Measurements from ENCODE around the gene ELAVL1. TPM values are rescaled to one million over a fixed set of nuclear protein-coding genes. Genes with fewer than 3 reads are reported as not detected.

The ELAVL1 gene
- total RNA-seq, 2 donors from 2014 or later = 90.5 to 115 TPM

DNA sequence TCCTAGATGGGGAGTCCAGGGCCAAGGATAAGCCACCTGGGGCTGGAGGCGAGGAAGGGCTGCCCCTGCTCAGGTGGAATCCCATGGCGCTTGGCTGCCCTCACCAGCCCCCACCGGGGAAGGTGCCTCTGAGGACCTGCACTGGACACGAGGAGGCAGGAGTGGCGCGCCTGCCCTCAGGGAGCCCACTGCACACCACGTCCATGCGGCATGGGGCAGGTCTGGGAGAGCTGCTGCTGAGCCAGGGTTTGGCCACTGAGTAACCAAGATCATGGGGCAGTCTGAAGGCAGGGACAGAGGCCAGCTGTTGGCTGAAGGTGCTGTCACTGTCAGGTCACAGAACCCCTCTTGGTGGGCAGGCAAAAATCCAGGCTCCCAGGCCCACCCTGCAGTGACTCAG, 25.9 kb downstream of the ELAVL1 start:
- H3K27ac Mint-ChIP-seq = no peak overlapping the region
- H3K27me3 Mint-ChIP-seq (ENCODE audit: low read depth) = no peaks in the 10 kb centered on the region
- no peaks in the 10 kb centered on the region for H3K9me3 Mint-ChIP-seq
- no peak overlapping the region for H3K4me3 Mint-ChIP-seq
- no peaks in the 10 kb centered on the region for H3K4me1 Mint-ChIP-seq (ENCODE audit: low read depth)
- peaks cover 0 to 4% of the 10 kb centered on the region in 2 donors for H3K36me3 Mint-ChIP-seq (ENCODE audit: insufficient read depth in 2 of 2)
- DNase-seq = no peak
- ATAC-seq (replicated peaks in 1 of 2) = no peak

DNA sequence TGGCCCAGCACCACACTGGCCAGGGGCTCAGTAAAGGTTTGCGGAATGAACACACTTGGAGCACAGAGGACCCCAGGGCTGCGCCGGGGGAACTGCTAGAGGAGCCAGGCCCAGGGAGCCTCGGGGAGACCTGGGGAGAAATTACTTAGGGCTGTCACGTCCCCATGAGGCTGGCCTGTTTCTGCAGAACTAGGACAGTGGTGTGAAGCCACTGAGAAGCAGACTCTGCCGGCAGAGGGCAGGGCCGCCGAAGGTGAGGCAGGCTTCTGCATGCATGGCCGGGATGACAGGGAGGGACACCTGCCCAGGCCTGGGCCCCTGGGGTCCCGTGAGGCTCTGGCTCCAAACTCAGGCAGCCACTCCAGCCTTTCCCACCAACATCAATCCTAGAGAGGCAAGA, 26.4 kb downstream of the ELAVL1 start:
- Mint-ChIP-seq H3K27ac (no peak overlapping the region), H3K36me3 (ENCODE audit: insufficient read depth in 2 of 2) (peaks cover 0 to 6% of the 10 kb centered on the region in 2 donors), H3K4me1 (ENCODE audit: low read depth) (no peaks in the 10 kb centered on the region), H3K4me3 (no peak overlapping the region), H3K9me3 (no peaks in the 10 kb centered on the region), H3K27me3 (ENCODE audit: low read depth) (no peaks in the 10 kb centered on the region)
- no peak for ATAC-seq (replicated peaks in 1 of 2)
- DNase-seq = no peak

DNA sequence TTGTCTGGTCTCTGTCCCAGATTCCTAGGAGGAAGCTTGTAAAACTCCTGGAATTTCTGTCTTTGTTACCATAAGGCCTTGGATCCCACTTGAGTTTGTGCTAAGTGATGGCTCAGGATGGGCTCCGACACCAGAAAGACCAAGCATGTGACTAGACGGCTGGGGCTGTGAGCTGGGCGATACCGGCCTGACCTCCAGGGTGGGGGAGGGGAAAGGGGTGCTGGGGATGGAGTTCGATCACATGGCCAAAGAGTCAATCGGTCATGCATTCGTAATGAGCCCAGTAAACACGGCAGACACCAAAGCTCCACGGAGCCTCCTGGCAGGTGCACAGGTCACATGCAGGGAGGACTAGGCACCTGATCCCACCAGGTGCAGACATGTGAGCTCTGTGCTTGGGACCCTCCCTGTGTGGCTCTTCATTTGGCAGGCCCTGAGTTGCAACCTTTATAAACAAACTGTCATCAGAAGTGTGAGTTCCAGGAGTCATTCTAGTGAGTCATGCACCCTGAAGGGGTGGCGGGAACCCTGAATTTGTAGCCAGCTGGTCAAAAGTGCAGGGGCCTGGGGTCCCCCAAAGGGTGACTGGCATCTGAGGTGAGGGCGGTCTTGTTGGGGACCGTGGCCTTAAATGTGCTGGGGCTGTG, 27.1 kb downstream of the ELAVL1 start:
- Mint-ChIP-seq H3K27me3 (ENCODE audit: low read depth) (no peaks in the 10 kb centered on the region), H3K9me3 (no peaks in the 10 kb centered on the region), H3K27ac (no peak overlapping the region), H3K36me3 (ENCODE audit: insufficient read depth in 2 of 2) (peaks cover 0 to 10% of the 10 kb centered on the region in 2 donors), H3K4me3 (no peak overlapping the region), H3K4me1 (ENCODE audit: low read depth) (no peaks in the 10 kb centered on the region)
- ATAC-seq (replicated peaks in 1 of 2) = no peak
- no peak for DNase-seq

DNA sequence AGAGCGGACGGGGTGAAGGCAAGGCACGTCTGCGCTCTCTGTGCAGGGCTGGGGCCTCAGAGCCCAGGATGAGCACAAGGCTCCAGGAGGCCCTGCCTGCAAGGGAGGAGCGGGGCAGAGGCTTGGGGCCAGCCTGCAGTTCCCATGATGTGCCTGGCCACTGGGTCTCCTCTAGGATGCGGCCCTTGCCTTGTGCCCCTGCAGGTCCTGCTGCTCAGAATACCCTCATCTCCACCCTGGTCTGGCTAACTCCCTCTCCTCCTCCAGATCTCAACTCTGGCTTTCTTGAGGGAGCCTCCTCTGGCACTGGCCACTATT, 27.8 kb downstream of the ELAVL1 start:
- no peak overlapping the region for H3K27ac Mint-ChIP-seq
- ATAC-seq (replicated peaks in 1 of 2) (no peak), DNase-seq (no peak)
- H3K4me3 Mint-ChIP-seq = no peak overlapping the region
- no peaks in the 10 kb centered on the region for H3K9me3 Mint-ChIP-seq
- no peaks in the 10 kb centered on the region for H3K4me1 Mint-ChIP-seq (ENCODE audit: low read depth)
- no peaks in the 10 kb centered on the region for H3K27me3 Mint-ChIP-seq (ENCODE audit: low read depth)
- H3K36me3 Mint-ChIP-seq (ENCODE audit: insufficient read depth in 2 of 2) = peaks cover 0 to 10% of the 10 kb centered on the region in 2 donors

DNA sequence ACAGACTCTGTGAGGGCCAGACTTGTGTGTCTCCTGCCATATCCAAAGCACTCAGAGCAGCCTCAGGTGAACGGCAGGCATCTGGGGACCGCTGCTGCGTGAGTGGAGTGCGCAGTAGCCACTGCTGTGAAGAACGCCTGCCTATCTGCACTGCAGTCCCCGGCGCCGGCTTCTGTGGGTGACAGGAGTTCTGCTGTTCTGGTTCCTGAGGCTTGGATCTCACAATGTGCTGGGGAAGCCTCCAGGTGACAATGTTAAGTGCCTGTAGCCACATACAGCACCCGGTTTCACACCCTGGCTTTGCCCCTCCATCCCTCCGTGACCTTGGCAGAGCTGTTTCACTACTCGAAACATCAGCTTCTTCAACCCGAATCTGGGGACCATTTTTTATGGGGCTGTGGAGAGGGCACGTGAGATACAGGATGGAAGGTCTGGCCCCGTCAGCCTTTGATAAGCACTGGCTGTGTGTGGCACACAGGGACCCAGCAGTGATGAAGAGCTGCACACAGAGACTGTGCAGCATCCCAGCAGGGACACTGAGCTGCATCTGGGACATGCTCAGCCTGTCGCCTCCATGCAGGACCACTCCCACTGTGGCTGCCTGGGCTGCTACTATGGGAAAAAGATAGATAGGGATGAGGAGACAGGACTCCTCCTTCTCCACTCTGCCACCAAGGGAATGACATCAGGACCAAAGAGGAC, 28.3 kb downstream of the ELAVL1 start:
- Mint-ChIP-seq H3K27ac (no peak overlapping the region), H3K27me3 (ENCODE audit: low read depth) (no peaks in the 10 kb centered on the region), H3K4me3 (no peak overlapping the region), H3K9me3 (no peaks in the 10 kb centered on the region), H3K4me1 (ENCODE audit: low read depth) (no peaks in the 10 kb centered on the region), H3K36me3 (ENCODE audit: insufficient read depth in 2 of 2) (peaks cover 0 to 10% of the 10 kb centered on the region in 2 donors)
- no peak for ATAC-seq (replicated peaks in 1 of 2)
- no peak for DNase-seq

DNA sequence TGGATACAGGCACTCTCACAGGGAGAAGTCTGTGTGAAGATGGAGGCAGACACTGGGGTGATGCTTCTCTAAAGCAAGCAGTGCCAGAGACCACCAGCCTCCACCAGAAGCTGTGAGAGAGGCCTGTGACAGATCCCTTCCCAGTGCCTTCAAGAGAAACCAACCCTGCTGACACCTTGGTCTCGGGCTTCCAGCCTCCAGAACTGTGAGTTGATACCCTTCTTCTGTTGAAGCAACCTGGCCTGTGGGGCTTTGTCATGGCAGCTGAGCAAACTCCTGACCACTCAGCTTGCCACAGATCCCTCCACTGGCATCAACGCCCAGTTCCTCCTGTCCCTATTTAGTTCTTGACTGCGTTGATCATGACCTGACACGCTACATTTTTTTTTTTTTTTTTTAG, 29.0 kb downstream of the ELAVL1 start:
- Mint-ChIP-seq H3K27ac (no peak overlapping the region), H3K9me3 (no peaks in the 10 kb centered on the region), H3K36me3 (ENCODE audit: insufficient read depth in 2 of 2) (peaks cover 0 to 10% of the 10 kb centered on the region in 2 donors), H3K4me1 (ENCODE audit: low read depth) (no peaks in the 10 kb centered on the region), H3K27me3 (ENCODE audit: low read depth) (no peaks in the 10 kb centered on the region), H3K4me3 (no peak overlapping the region)
- ATAC-seq (replicated peaks in 1 of 2) (no peak), DNase-seq (no peak)

DNA sequence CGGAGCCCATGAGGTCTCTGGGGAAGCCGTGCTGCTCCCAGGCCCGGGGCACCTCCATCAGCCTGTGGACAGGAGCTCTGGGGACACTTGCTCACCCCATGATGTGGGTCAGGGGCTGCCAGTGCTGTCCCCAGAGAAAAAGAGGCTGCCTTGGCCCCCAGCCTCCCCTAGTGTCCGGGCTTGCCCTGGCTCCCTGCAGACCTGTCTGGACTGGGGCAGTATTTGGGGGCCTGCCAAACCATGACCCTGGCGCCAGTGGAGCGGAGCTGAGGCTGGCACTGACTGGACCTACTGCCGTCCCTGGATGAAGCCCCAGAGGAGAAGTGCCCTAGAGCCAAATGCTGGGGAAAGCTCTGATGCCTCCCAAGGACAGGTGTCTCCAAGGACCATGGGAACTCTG, 30.4 kb downstream of the ELAVL1 start:
- no peak overlapping the region for H3K4me3 Mint-ChIP-seq
- peaks cover 0 to 10% of the 10 kb centered on the region in 2 donors for H3K36me3 Mint-ChIP-seq (ENCODE audit: insufficient read depth in 2 of 2)
- H3K27ac Mint-ChIP-seq = no peak overlapping the region
- no peaks in the 10 kb centered on the region for H3K4me1 Mint-ChIP-seq (ENCODE audit: low read depth)
- no peaks in the 10 kb centered on the region for H3K9me3 Mint-ChIP-seq
- ATAC-seq (replicated peaks in 1 of 2) = no peak
- no peaks in the 10 kb centered on the region for H3K27me3 Mint-ChIP-seq (ENCODE audit: low read depth)
- no peak for DNase-seq

DNA sequence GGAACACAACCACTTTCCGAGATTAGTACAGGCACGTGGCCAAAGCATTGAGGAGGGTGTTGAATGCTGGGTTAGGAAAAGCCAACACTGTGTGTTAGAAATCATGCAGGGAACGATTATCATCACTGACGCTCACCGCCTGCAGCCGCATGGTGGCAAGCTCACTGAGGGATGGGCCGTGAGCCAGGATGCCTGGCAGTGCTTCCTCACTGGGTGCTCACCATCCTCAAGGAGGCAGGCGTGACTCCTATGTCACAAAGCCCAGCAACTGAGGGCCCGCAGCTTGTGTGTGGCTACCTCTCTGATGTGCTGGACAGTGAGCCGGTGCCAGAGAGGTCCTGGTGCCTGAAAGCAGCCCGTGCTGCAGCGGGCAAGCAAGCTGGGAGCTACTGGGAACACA, 31.6 kb downstream of the ELAVL1 start:
- H3K4me1 Mint-ChIP-seq (ENCODE audit: low read depth) = no peaks in the 10 kb centered on the region
- H3K9me3 Mint-ChIP-seq = no peaks in the 10 kb centered on the region
- peaks cover 0 to 10% of the 10 kb centered on the region in 2 donors for H3K36me3 Mint-ChIP-seq (ENCODE audit: insufficient read depth in 2 of 2)
- no peak for ATAC-seq (replicated peaks in 1 of 2)
- H3K27ac Mint-ChIP-seq = no peak overlapping the region
- no peak overlapping the region for H3K4me3 Mint-ChIP-seq
- DNase-seq = no peak
- H3K27me3 Mint-ChIP-seq (ENCODE audit: low read depth) = no peaks in the 10 kb centered on the region

DNA sequence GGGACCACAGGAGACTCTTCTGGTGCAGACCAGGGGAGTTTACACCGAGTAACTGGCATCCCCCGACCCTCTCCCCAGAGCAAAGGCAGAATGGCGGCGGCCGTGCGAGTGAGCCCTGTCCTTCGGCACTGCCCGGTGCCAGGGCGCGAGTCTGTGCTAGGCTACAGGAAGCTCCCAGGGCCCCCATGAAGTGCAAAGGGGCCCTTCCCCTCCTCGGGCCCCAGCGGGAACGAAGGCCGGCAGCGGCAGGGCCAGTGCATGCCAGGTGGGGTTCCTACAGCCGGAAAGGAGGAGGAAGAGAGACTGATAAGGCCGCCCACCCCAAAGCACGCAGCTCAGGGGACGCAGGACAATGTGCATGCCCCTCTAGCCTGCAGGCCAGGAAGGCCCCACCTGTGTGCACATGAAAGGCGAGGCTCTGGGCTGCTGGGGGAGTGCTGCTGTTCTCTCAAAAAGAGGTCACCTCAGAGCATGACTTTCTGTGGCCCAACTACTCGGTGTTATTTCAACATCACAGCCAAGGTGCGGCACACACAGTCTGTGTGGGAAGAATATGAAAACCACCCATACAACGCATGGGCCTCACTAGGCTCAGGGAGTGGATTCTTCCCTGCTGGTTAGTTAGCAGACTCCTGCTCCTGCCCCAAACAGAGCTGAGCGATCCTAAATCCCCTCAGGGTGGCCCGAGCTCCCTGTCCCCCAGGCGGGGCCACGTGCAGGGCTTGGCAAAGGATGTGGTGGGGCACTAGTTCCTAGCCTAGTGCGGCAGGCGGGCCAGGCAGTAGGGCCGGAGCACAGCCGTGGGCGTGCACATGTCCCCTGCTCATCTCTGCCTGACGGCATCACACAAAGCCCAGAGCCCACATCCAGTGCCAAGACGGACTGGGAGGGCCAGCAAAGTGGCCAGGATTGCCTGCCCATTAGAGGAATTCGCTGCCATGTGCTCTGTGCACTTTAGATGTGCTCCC, 33.6 kb downstream of the ELAVL1 start:
- no peak for ATAC-seq (replicated peaks in 1 of 2)
- Mint-ChIP-seq H3K27me3 (ENCODE audit: low read depth) (no peaks in the 10 kb centered on the region), H3K27ac (no peak overlapping the region), H3K4me1 (ENCODE audit: low read depth) (no peaks in the 10 kb centered on the region), H3K9me3 (no peaks in the 10 kb centered on the region), H3K36me3 (ENCODE audit: insufficient read depth in 2 of 2) (peaks cover 0 to 10% of the 10 kb centered on the region in 2 donors), H3K4me3 (no peak overlapping the region)
- DNase-seq = no peak

DNA sequence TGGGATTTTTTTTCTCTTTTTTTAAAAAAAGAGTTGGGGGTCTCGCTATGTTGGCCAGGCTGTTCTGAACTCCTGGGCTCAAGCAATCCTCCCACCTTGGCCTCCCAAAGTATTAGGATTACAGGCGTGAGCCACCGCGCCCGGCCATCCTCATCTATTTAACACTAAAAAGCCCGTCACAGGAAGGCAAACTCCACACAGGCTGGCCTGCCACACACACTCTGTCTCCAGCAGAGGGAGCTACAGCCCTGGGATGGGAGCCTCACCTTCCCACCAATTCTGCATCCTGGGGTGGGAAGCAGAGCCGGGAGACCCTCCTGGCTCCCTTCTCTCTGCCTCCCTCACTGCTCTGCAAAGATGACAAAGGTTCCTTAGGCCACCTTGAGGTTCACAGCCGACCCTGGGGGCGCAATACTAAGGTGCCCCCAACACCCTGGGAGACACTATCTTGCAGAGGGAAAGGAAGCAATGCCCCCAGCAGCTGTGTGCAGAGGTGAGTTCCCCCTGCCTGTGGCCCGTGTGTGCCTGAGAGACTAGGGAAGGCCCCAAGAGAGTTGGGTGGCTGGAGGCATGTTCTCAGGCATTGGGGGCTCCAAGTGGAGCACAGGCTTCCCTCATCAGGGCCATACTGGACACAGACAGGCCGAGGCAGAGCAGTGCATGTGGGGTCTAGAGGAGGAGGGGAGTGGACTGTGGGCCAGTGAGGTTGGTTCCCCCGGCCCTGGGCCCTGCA, 34.6 kb downstream of the ELAVL1 start:
- peak in 1 of 2 donors; percentile 34 for ATAC-seq (replicated peaks in 1 of 2)

DNA sequence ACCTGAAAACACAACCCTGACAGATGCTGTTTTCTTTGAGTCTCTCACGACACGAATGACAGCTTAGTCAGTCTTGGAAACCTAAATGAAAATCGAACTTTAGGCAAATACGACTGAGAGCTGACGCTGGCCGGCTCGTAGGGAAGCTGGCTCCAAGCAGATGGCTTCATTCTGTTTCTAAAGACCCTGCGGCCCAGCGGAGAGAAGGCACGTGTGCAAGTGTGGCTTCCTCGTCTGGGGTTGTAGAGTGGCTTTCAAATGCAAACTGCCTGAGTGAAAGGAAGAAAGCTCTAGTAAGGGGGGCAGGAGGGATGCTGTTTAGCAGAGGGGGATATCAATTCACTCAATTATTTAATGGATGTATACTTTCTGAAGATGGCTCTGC, 35.9 kb downstream of the ELAVL1 start:
- DNase-seq = no peak
- ATAC-seq (replicated peaks in 1 of 2) = no peak
- Mint-ChIP-seq H3K27me3 (ENCODE audit: low read depth) (no peaks in the 10 kb centered on the region), H3K9me3 (no peaks in the 10 kb centered on the region), H3K4me1 (ENCODE audit: low read depth) (no peaks in the 10 kb centered on the region), H3K36me3 (ENCODE audit: insufficient read depth in 2 of 2) (peaks cover 3 to 11% of the 10 kb centered on the region in 2 donors), H3K4me3 (no peak overlapping the region), H3K27ac (no peak overlapping the region)

More for the DNA sequence above, 34.6 kb downstream of the ELAVL1 start:
- peak; percentile 14 to 29 for DNase-seq
- Mint-ChIP-seq H3K36me3 (ENCODE audit: insufficient read depth in 2 of 2) (peaks cover 3 to 13% of the 10 kb centered on the region in 2 donors), H3K9me3 (no peaks in the 10 kb centered on the region), H3K4me3 (no peak overlapping the region), H3K27me3 (ENCODE audit: low read depth) (no peaks in the 10 kb centered on the region), H3K27ac (no peak overlapping the region), H3K4me1 (ENCODE audit: low read depth) (no peaks in the 10 kb centered on the region)

DNA sequence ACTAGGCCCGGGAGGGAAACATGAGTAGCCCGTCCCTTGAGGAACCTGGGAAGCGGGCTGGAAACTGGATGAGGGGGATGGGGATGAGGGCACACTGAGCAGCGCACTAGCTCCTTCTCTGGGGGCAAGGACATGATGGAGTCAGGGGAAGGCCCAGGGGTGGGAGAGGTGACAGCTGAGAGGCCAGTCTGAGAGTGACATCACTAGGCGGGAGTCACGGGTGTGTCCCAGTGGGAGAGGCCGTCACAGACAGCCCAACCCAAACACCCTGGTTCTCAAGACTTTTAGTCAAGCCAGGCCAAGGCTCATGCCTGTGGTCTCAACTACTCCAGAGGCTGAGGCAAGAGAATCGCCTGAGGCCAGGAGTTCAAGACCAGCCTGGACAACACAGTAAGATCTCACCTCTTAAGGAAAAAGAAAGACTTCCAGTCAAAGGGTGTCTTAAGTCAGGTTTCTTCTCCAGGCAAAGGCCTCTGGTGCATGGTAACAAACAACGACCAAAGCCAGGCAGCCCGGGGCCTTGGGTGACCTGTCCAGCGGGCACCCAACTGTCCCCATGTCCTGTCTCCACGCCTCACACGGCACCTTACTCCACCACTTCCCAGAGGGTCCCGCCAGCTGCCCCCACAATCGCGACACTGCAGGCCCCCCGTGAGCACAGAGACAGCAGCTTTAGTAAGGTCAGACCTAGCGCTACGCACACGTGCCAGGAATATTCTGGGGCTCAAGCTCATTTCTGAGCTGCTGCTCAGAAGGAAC, 36.5 kb downstream of the ELAVL1 start:
- no peak for DNase-seq
- H3K9me3 Mint-ChIP-seq = no peaks in the 10 kb centered on the region

More for the DNA sequence above, 36.5 kb downstream of the ELAVL1 start:
- Mint-ChIP-seq H3K4me3 (no peak overlapping the region), H3K27ac (no peak overlapping the region), H3K36me3 (ENCODE audit: insufficient read depth in 2 of 2) (peaks cover 3 to 9% of the 10 kb centered on the region in 2 donors), H3K27me3 (ENCODE audit: low read depth) (no peaks in the 10 kb centered on the region), H3K4me1 (ENCODE audit: low read depth) (no peaks in the 10 kb centered on the region)
- no peak for ATAC-seq (replicated peaks in 1 of 2)

All from activated T-cell treated with anti-CD3 and anti-CD28 coated beads, Interleukin-2, amount 50 U/mL, for 72 hours (primary cell).